Ectodermal cell (in vitro differentiated cells): ENCODE data around the gene TPM2.
"Not testable (repeated sequence)": the region's sequence is repeated elsewhere in the genome, so short reads cannot be mapped to it uniquely, and the experiment has no call there.

Experiments
- H3K27ac ChIP-seq: 2 replicates; pipeline ENCODE4 v1.7.0; 2013; ENCODE audit warnings: mild to moderate bottlenecking, low read depth, low read length; ENCODE audit not compliant: insufficient read depth, poor library complexity, severe bottlenecking
- H3K27me3 ChIP-seq: 2 replicates; pipeline ENCODE4 v1.7.0; 2013; ENCODE audit warnings: mild to moderate bottlenecking, low read length; ENCODE audit not compliant: insufficient read depth, control insufficient read depth, poor library complexity, severe bottlenecking
- H3K36me3 ChIP-seq: one replicate; pipeline ENCODE4 v1.7.0; 2013; ENCODE audit warnings: low read length; ENCODE audit not compliant: control insufficient read depth, insufficient read depth
- H3K4me1 ChIP-seq: one replicate; pipeline ENCODE4 v1.7.0; 2013; ENCODE audit warnings: low read length; ENCODE audit not compliant: control insufficient read depth, insufficient read depth
- H3K4me3 ChIP-seq: 2 replicates; pipeline ENCODE4 v1.7.0; 2013; ENCODE audit warnings: low read depth, low read length, control low read depth; ENCODE audit not compliant: insufficient read depth
- H3K9me3 ChIP-seq: 2 replicates; pipeline ENCODE4 v1.7.0; 2013; ENCODE audit warnings: mild to moderate bottlenecking, low read length, moderate library complexity; ENCODE audit not compliant: control insufficient read depth
- WGBS, 2 experiments: methylation state at CpG; one replicate each; pipeline ENCODE4 v1.1.7; 2013; ENCODE audit warnings: missing lambda C conversion rate in 2 of 2; 5-methylcytosine and 5-hydroxymethylcytosine counted together

The TPM2 gene

DNA sequence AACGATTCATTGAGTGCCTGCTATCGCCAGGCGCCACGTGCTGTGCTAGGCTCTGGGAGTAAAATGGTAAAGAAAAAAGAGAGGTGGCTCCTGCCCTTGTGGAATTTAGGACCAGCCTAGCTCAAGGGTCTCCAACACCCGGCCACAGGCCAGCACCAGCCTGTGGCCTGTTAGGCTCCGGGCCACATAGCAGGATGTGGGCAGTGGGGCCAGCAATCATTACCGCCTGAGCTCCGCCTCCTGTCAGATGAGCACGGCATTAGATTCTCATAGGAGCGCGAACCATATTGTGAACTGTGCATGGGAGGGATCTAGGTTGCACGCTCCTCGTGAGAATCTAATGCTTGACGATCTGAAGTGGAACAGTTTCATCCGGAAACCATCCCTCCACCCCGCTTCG, 33.4 kb downstream of the TPM2 start:
- Histone ChIP-seq H3K4me1 (peaks cover 5% of the 10 kb centered on the region), H3K4me3 (no peak overlapping the region), H3K9me3 (no peaks in the 10 kb centered on the region), H3K36me3 (peaks cover 10% of the 10 kb centered on the region), H3K27ac (no peak overlapping the region), H3K27me3 (peaks cover 10% of the 10 kb centered on the region)
- 91% methylated on average over 17 of the region's 17 CpGs for WGBS, 2 experiments

DNA sequence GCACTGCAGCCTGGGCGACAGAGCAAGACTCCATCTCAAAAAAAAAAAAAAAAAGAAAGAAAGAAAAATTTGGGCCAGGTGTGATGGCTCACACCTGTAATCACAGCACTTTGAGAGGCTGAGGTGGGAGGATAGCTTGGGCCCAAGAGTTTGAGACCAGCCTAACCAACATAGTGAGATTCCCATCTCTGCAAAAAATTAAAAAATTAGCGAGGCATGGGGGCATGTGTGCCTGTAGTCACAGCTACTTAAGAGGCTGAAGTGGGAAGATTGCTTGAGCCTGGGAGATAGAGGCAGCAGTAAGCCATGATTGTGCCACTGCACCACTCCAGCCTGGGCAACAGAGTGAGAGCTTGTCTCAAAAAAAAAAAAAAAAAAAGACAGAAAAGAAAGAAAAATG, 36.1 kb downstream of the TPM2 start:
- WGBS, 2 experiments = 93 to 94% methylated on average over 2 of the region's 2 CpGs
- Histone ChIP-seq H3K4me3 (no peak overlapping the region), H3K27ac (no peak overlapping the region), H3K4me1 (peaks cover 7% of the 10 kb centered on the region), H3K9me3 (no peaks in the 10 kb centered on the region), H3K27me3 (peaks cover 10% of the 10 kb centered on the region), H3K36me3 (no peaks in the 10 kb centered on the region)

DNA sequence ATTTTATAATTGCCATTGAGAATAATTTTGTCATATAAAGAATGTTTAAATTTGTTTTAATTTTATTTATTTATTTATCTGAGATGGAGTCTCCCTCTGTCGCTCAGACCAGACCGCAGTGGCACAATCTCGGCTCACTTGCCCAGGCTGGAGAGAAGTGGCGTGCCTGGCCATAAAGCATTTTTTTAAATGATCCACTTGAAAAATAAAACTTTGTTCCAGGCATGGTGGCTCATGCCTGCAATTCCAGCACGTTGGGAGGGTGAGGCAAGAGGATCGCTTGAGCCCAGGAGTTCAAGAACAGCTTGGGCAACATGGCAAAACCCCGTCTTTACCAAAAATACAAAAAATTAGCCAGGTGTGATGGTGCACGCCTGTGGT, 36.9 kb downstream of the TPM2 start:
- Histone ChIP-seq H3K36me3 (no peaks in the 10 kb centered on the region), H3K9me3 (no peaks in the 10 kb centered on the region), H3K27ac (no peak overlapping the region), H3K4me1 (peaks cover 7% of the 10 kb centered on the region), H3K27me3 (peaks cover 10% of the 10 kb centered on the region), H3K4me3 (no peak overlapping the region)
- WGBS, 2 experiments = 92 to 96% methylated on average over 8 of the region's 8 CpGs

DNA sequence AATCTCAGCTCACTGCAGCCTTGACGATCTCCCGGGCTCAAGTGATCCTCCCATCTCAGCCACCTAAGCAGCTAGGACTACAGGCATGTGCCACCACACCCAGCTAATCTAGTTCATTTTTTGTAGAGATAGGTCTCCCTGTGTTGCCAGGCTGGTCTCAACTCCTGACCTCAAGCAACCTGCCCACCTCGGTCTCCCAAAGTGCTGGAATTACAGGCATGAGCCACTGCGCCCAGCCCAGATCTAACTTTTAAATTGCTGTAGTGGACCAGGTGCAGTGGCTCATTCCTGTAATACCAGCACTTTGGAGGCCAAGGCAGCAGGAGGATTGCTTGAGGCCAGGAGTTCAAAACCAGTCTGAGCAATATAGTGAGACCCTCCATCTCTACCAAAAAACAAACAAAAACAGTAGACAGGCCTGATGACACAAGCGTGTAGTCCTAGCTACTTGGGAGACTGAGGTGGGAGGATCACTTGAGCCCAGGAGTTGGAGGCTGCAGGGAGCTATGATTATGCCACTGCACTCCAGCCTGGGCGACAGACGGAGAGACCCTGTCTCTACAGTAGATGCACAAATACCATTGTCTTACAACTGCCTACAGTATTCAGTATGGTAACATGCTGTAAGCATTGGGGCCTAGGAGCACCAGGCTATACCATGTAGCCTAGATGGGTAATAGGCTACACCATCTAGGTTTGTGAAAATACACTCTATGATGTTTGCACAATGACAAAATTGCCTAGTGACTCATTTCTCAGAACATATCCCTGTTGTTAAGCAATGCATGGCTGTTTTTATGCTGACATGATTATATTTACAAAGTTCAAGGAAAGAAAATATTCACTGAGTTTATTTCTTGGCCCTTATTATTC, 37.5 kb downstream of the TPM2 start:
- WGBS, 2 experiments = 89 to 90% methylated on average over 7 of the region's 7 CpGs
- no peak overlapping the region for H3K4me3 ChIP-seq
- H3K4me1 ChIP-seq = peaks cover 13% of the 10 kb centered on the region
- no peak overlapping the region for H3K27ac ChIP-seq
- peaks cover 15% of the 10 kb centered on the region for H3K27me3 ChIP-seq
- no peaks in the 10 kb centered on the region for H3K36me3 ChIP-seq
- no peaks in the 10 kb centered on the region for H3K9me3 ChIP-seq

DNA sequence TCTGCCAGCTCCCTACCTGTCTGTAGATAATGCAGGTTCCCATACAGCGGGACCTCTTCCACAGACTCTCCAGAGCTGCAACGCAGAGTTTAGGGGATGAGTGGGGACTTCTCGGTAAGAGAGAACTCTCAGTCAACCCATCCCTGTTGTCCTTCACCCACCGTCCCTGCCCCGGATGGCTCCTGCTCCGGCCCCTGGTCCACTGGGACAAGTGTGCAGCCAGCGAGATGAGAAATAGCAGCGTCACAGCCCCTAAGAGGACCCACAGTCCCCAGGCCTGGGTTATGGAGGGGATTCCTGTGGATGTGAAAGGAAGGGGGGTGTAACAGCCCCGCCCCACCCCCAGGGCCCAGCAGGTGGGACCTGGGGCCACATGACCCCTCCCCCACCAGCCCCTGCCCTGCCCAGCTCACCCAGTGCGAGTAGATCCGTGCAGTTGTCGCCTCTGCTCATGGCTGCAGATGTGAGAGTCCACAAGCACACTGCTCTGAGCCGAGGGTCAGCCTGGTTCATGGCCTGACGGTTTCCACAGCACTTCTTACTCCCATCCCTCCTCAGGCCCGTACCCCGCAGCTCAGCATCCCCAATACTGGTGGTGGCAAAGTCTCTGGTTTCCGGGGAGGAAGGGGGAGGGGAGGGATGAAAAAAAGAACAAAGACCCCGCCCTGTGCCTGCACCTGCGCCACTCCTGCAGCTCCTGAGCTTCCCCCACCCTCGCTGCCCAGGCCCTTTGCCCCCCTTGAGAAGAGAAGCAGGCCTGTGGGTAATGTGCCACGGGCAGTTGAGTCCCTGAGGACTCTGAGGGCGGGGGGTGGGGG, 39.2 kb downstream of the TPM2 start, which contains the start of gene SIT1:
Gene SIT1, minus strand, starts transcription at position 591 of the 818 bp plus-strand sequence. Its CDS starts 78 bp downstream, at position 513.
- Histone ChIP-seq H3K9me3 (no peaks in the 10 kb centered on the region), H3K4me3 (no peak within 1 kb of the TSS), H3K36me3 (no peaks in the 10 kb centered on the region), H3K4me1 (peaks cover 13% of the 10 kb centered on the region), H3K27me3 (peaks cover 12% of the 10 kb centered on the region), H3K27ac (no peak within 1 kb of the TSS)
- 69 to 70% methylated on average over 21 to 22 of the region's 22 CpGs for WGBS, 2 experiments

DNA sequence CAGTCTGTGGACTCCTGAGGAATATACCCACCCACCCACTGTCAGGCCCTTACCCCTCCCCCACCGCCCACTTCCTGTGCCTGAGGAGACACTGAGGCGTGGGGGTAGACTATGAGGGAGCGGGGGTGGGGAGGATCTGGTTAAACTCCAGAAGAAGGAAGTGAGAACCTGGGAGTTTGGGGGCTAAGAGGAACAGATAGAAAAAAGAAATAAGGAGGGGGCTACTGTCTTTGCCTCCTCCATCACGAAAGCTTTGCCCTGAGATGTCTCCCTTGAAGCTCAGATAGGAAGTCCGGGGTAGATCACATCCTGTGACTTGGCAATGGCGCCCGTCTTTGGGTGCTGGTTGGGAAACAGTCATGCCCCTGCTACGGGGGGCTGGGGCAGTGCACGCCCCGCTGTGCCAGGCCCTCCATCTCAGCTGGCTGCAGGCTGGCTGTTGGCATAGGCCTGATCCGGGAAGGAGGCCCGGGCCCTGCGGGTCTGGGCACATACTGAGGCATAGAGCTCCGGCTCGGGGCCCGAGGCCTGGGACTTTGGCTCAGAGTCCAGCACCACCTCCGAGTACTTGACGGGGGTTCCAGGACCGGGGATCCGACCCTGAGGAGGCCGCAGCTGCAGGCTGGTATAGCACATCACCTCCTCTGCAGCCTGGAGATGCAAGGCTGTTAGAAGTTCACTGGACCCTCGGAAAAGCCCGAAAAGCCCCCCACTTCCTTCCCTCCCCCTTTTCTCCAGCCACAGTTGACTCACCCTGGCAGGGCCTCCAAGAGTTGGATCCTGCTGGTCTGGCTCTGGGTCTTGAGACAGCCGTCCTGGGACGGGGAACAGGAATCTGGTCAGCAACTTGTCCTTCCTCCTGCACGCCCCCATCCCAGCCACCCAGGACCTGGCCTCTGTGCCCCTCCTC, 40.0 kb downstream of the TPM2 start:
- Histone ChIP-seq H3K27me3 (peaks cover 12% of the 10 kb centered on the region), H3K4me3 (no peak overlapping the region), H3K4me1 (peaks cover 13% of the 10 kb centered on the region), H3K27ac (no peak overlapping the region), H3K36me3 (no peaks in the 10 kb centered on the region), H3K9me3 (no peaks in the 10 kb centered on the region)
- 93 to 94% methylated on average over 26 of the region's 26 CpGs for WGBS, 2 experiments

DNA sequence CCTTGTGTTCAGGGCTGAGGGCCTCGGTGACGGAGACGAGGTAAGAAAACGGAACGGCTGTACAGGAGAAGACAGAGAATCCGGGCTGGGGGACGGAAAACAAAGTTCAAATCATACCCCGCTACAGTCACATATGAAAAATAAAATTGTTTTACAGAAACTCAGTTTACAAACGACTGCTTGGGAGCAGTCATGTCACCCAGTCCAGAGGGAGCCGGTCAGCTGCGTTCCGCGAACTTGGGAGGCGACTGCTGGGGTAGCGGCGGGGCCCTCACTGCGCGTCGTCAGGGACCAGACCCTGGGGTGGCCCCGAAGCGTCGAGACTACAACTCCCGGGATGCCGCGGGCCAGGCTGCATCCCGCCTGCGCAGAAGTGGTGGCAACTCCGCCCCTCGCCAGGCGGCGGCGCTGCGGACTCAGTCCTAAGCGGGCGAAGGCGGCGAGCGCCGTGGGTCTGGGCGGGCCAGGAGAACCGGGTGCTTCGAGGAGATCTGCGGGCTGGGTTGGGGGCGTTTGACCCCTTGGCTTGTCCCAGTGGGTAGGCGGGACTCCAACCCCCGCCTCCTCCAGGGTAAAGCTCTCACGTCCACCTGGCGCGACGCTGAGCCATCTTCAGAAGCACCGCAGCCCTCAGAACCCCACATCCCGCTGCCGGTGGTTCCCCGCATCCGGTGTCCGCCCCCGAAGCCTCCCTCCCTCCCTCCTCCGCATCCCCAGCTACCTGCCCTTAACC, 43.0 kb downstream of the TPM2 start:
- no peak overlapping the region for H3K27ac ChIP-seq
- peaks cover 12% of the 10 kb centered on the region for H3K27me3 ChIP-seq
- 1% methylated on average over 58 of the region's 58 CpGs for WGBS, 2 experiments
- no peaks in the 10 kb centered on the region for H3K9me3 ChIP-seq
- peak overlapping the region; percentile 71 for H3K4me3 ChIP-seq
- H3K4me1 ChIP-seq = peaks cover 13% of the 10 kb centered on the region
- H3K36me3 ChIP-seq = no peaks in the 10 kb centered on the region

DNA sequence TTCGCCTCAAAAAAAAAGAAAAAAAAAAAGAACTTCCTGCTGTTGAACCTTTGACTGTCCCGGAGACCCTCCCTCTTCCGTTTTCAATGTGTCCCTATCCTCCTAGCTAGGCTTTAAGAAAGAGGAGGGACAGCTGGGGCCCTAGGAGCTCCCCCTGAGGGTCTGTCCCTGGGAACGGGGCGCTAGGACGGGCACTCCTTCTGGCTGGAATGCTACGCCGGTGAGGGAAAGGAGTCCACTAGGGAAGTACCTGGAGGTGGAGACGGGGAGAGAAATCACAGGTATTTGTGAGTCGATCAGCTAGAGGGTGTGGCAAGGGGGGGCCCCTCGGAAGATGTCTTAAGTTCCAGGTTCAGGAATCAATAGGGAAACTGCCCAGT, 43.6 kb downstream of the TPM2 start:
- Histone ChIP-seq H3K9me3 (no peaks in the 10 kb centered on the region), H3K4me3 (peak overlapping the region; percentile 71), H3K36me3 (no peaks in the 10 kb centered on the region), H3K27ac (no peak overlapping the region), H3K4me1 (peaks cover 13% of the 10 kb centered on the region), H3K27me3 (peaks cover 12% of the 10 kb centered on the region)
- 2% methylated on average over 11 of the region's 11 CpGs for WGBS, 2 experiments

DNA sequence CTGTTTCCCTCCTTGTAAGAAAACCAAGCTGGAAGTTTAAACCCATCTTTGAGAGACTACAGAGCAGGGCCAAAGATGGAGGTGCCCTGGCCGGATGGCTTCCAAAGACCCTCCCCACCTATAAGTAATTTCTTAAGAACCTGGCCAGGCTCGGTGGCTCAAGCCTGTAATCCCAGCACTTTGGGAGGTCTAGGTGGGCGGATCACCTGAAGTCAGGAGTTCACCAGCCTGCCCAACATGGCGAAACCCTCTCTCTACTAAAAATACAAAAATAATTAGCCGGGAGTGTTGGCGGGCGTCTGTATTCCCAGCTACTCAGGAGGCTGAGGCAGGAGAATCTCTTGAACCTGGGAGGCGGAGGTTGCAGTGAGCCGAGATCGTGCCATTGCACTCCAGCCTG, 44.0 kb downstream of the TPM2 start:
- not testable (repeated sequence) for H3K27ac ChIP-seq, H3K9me3 ChIP-seq, H3K36me3 ChIP-seq
- H3K4me3 ChIP-seq = peak overlapping the region; percentile 71
- H3K27me3 ChIP-seq = peaks cover 12% of the 10 kb centered on the region
- 49 to 52% methylated on average over 10 of the region's 10 CpGs for WGBS, 2 experiments
- H3K4me1 ChIP-seq = peaks cover 11% of the 10 kb centered on the region
